Effector memory CD4-positive, alpha-beta T cell (primary cell): ENCODE data around the gene TRIP11.

ENCODE experiments used
- DNase-seq, 3 donors: peaks; one replicate each; pipeline ENCODE4 v3.0.0-alpha.2; 2020
- H3K27ac ChIP-seq: 2 replicates; pipeline ENCODE4 v1.7.0; 2013; ENCODE audit warnings: mild to moderate bottlenecking, low read length, moderate library complexity; ENCODE audit not compliant: insufficient read depth, poor library complexity, severe bottlenecking
- H3K27me3 ChIP-seq: replicated peaks from 2 replicates; pipeline ENCODE4 v1.7.0; 2013; ENCODE audit warnings: mild to moderate bottlenecking, low read length; ENCODE audit not compliant: insufficient read depth, control insufficient read depth, poor library complexity, severe bottlenecking
- H3K36me3 ChIP-seq: 2 replicates; pipeline ENCODE4 v1.7.0; 2013; ENCODE audit warnings: mild to moderate bottlenecking, low read length, moderate library complexity; ENCODE audit not compliant: control insufficient read depth, insufficient read depth
- H3K4me1 ChIP-seq: 2 replicates; pipeline ENCODE4 v1.7.0; 2013; ENCODE audit warnings: low read length, mild to moderate bottlenecking; ENCODE audit not compliant: control insufficient read depth, insufficient read depth, poor library complexity, severe bottlenecking
- H3K4me3 ChIP-seq: 2 replicates; pipeline ENCODE4 v1.7.0; 2013; ENCODE audit warnings: low read length, low read depth, mild to moderate bottlenecking; ENCODE audit not compliant: insufficient read depth, poor library complexity, severe bottlenecking
- H3K9me3 ChIP-seq: 2 replicates; pipeline ENCODE4 v1.7.0; 2013; ENCODE audit warnings: mild to moderate bottlenecking, low read length, moderate library complexity; ENCODE audit not compliant: control insufficient read depth

The TRIP11 gene

GRCh38 chr14:91942946-91943345 is 96.9 kb downstream of the TRIP11 start:
- H3K4me1 ChIP-seq = peaks cover 6% of the 10 kb centered on the region
- peaks cover 4% of the 10 kb centered on the region for H3K27me3 ChIP-seq
- no peaks in the 10 kb centered on the region for H3K9me3 ChIP-seq
- H3K36me3 ChIP-seq = no peaks in the 10 kb centered on the region
- no peak for DNase-seq
- no peak overlapping the region for H3K27ac ChIP-seq
- H3K4me3 ChIP-seq = no peak overlapping the region

DNA sequence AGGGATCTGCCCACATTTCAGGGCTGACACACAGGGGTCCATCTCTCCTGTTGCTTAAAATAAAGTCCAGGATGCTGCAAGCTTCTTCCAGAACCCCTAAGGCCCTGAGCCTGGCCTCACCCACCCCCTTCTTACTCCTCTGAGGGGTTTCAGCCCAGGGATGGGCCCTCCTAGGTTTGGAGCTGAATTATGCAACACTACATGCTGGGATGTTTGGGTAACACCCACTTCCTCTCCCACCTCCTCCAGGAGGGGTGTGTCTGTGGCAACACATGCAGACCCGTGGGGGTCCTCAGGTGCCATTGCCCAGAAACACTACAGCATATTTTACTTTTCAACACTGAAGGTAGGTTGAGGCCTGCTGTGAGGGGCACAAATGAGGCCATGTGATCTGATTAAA is 97.7 kb downstream of the TRIP11 start:
- H3K4me3 ChIP-seq = no peak overlapping the region
- no peaks in the 10 kb centered on the region for H3K36me3 ChIP-seq
- peaks cover 6% of the 10 kb centered on the region for H3K4me1 ChIP-seq
- no peak for DNase-seq
- H3K27ac ChIP-seq = no peak overlapping the region
- no peaks in the 10 kb centered on the region for H3K9me3 ChIP-seq
- peaks cover 3% of the 10 kb centered on the region for H3K27me3 ChIP-seq

DNA sequence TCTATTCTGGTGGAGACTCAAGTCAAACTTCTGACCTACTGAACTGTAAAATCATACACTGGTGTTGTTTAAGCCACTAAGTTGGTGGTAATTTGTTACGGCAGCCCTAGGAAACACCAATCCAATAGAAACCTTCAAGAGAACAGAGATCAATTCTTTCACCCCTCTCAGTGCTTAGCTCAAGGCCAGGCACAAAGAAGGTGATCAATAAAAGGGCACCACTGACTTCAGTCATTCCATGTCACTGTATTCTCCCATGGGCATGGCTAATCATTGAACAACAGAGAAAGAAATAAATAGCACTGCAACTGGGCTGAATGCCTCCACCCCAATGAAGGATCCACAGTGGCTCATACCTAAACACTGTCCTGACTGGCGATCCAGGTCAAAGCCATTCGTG is 99.7 kb downstream of the TRIP11 start:
- DNase-seq = no peak
- H3K4me3 ChIP-seq = no peak overlapping the region
- no peaks in the 10 kb centered on the region for H3K36me3 ChIP-seq
- H3K27ac ChIP-seq = no peak overlapping the region
- no peaks in the 10 kb centered on the region for H3K27me3 ChIP-seq
- H3K9me3 ChIP-seq = no peaks in the 10 kb centered on the region
- H3K4me1 ChIP-seq = no peaks in the 10 kb centered on the region

- Histone ChIP-seq H3K36me3 (no peaks in the 10 kb centered on the region), H3K27me3 (no peaks in the 10 kb centered on the region), H3K4me1 (no peaks in the 10 kb centered on the region), H3K4me3 (no peak overlapping the region), H3K9me3 (no peaks in the 10 kb centered on the region), H3K27ac (no peak overlapping the region)
- no peak for DNase-seq
These were observed 104.3 kb downstream of the TRIP11 start for GRCh38 chr14:91935586-91935985.

- no peak for DNase-seq
- Histone ChIP-seq H3K27me3 (no peaks in the 10 kb centered on the region), H3K36me3 (no peaks in the 10 kb centered on the region), H3K9me3 (no peaks in the 10 kb centered on the region), H3K4me3 (no peak overlapping the region), H3K4me1 (no peaks in the 10 kb centered on the region), H3K27ac (no peak overlapping the region)
These were observed 105.1 kb downstream of the TRIP11 start for GRCh38 chr14:91934554-91935285.

GRCh38 chr14:91931478-91932088 is 108.3 kb downstream of the TRIP11 start:
- H3K27ac ChIP-seq = no peak overlapping the region
- H3K27me3 ChIP-seq = no peaks in the 10 kb centered on the region
- H3K36me3 ChIP-seq = no peaks in the 10 kb centered on the region
- no peaks in the 10 kb centered on the region for H3K4me1 ChIP-seq
- no peak overlapping the region for H3K4me3 ChIP-seq
- no peaks in the 10 kb centered on the region for H3K9me3 ChIP-seq
- DNase-seq = no peak

GRCh38 chr14:91929700-91930099 is 110.2 kb downstream of the TRIP11 start:
- H3K9me3 ChIP-seq = no peaks in the 10 kb centered on the region
- no peak overlapping the region for H3K4me3 ChIP-seq
- no peaks in the 10 kb centered on the region for H3K27me3 ChIP-seq
- no peak overlapping the region for H3K27ac ChIP-seq
- no peak for DNase-seq
- H3K4me1 ChIP-seq = no peaks in the 10 kb centered on the region
- no peaks in the 10 kb centered on the region for H3K36me3 ChIP-seq

- no peak for DNase-seq
- Histone ChIP-seq H3K9me3 (no peaks in the 10 kb centered on the region), H3K4me3 (no peak overlapping the region), H3K4me1 (no peaks in the 10 kb centered on the region), H3K27ac (no peak overlapping the region), H3K36me3 (no peaks in the 10 kb centered on the region), H3K27me3 (no peaks in the 10 kb centered on the region)
These were observed 112.1 kb downstream of the TRIP11 start for GRCh38 chr14:91927800-91928199.

GRCh38 chr14:91927191-91927590 is 112.7 kb downstream of the TRIP11 start:
- H3K9me3 ChIP-seq = no peaks in the 10 kb centered on the region
- no peaks in the 10 kb centered on the region for H3K36me3 ChIP-seq
- H3K4me1 ChIP-seq = no peaks in the 10 kb centered on the region
- H3K27ac ChIP-seq = no peak overlapping the region
- H3K27me3 ChIP-seq = no peaks in the 10 kb centered on the region
- H3K4me3 ChIP-seq = no peak overlapping the region
- no peak for DNase-seq

GRCh38 chr14:91926131-91926890 is 113.5 kb downstream of the TRIP11 start:
- no peak for DNase-seq

More at GRCh38 chr14:91926131-91926890, 113.5 kb downstream of the TRIP11 start:
- H3K27ac ChIP-seq = no peak overlapping the region
- no peak overlapping the region for H3K4me3 ChIP-seq
- H3K36me3 ChIP-seq = no peaks in the 10 kb centered on the region
- no peaks in the 10 kb centered on the region for H3K9me3 ChIP-seq
- no peaks in the 10 kb centered on the region for H3K4me1 ChIP-seq
- no peaks in the 10 kb centered on the region for H3K27me3 ChIP-seq
